HTR-8/SVneo (cell line): ENCODE measurements around the gene GRK3.

Source experiments
- DNase-seq: peaks from one replicate; pipeline ENCODE4 v3.0.0; 2011; ENCODE audit warnings: low spot score, mixed read lengths; ENCODE audit not compliant: insufficient read length
- FAIRE-seq: peaks from 2 replicates; lab custom pipeline; 2011; peaks lifted over from hg19 to GRCh38; lab: Jason Lieb, UNC

Gene GRK3

DNA sequence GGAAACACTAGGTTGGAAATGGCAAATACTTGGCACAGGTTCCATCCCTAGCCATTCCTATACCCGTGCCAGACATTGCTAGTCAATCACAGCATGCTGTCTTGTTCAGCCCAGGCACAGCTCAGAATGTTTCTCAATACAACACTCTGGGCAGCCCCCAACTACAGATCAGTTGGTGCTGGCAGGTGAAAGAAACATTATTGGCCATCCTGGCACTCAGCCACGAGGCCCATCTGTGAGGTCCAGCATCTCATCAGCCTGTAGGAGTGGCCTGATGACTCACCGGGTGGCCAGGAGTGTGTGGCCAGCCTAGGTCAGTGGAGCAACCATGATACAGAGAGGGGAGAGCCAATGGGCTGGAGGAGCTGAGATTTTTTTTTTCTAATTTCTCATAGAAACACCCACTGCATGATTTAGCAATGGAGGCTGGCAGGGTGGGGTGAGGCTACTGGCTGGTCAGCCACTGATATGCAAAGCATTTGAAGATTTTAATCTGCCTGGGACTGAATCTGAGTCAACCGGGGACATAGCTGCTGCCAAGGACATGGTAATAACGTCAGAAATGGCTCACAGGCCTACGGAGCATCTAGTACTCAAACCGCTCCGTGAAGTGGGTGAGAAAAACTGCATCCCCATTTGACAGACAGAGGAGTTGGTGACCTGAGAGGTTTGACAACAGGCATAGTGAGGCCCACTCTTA is 182.9 kb downstream of the GRK3 start:
- FAIRE-seq (peak; percentile 66), DNase-seq (peak; percentile 85)

DNA sequence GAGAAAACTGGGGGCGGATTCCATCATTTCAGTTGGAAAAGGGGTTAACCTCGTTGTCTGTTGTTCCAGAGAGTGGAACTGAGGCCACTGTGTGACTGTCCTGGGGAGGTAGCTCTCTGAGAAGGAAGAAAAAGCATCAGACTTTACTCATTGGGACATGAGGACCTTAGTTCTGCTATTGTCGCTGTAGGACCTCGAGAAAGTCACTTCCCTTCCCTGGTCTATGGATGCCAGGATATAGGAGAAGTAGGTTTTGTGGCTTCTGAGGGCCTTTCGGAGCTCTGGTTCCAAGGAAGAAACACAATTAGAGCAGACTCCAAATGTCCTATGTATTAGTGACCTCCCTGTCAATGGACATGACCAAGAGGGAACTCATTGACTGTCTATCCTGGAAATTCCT is 183.7 kb downstream of the GRK3 start:
- no peak for DNase-seq

DNA sequence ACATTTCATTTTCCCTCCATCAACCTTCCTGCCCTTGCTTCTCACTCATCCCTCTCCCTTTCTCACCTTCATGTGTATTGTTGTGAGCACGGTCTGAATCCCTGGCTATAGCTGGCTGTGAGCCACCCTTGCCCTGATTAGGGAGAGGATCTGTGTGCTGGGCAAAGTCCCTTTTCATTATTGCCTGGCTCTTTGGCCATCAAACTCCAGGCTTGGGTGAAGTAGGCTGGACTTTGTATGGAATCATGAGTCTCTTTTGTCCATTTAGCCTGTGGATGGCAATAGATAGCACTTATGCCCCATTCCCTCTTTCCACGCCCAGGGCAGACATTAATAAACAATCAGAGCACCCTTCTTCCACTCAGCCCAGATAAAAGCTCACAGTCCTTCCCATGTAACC is 184.2 kb downstream of the GRK3 start:
- no peak for DNase-seq
- no peak for FAIRE-seq

More for the DNA sequence above, 183.7 kb downstream of the GRK3 start:
- FAIRE-seq, result no peak

DNA sequence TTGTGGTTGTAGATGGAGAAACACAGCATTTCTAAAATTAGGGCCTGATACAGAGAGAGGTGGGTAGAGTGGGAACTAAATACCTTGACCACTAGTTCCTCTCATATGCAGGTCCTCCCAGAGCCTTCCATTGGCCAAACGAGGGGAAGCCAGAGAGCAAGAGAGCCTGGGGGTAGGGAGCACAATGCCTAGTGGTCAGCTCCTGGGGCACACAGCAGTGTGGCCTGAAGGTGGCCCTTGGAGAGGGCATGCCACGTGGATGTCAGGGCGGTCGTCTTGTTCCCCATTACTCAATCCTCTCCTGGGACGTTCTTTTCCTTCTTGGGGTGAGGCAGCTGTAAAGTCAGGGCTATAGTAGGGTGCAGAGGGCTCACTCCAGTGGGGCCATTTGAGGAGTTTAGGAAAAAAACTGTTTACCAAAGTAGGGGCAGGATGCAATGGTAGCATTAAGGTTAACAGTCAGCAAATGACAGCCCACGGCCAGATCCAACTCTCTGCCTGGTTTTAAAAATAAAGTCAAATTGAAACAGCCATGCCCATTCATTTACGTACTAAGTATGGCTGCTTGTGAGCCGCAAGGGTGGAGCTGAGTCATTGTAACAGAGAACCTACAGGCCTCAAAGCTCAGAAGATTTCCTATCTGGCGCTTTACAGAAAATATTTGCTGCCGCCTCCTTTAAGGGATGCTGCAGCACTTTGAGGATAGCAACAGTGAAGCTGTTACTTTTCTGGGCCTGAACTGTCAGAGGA is 185.1 kb downstream of the GRK3 start:
- no peak for FAIRE-seq
- no peak for DNase-seq

DNA sequence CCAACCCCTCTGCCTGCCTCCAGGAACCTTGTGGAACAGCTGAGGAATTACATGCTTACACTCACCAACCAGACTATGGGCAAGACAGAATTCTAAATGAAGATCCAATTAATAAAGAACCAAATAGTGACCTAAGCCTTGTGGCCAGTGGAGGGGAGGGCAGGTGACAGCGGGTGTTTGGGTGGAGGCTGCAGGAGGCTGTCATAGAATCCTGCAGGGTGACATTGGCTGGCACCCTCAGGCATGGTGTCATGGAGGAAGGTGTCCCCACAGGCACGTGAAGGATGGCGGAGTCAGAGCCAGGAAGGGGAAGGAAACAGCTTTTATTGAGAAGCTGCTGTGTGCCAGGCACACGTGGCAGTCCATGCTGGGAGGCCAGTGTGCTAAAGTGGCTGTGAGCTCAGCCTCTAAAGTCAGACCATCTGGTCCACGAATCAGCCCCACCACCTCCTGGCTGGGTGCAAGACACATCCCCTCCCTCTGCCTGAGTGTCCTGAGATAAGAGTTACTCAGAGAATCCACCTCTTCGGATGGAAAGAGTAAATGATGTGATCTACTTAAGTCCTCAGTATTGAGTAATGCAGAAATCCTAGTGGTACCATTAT is 186.2 kb downstream of the GRK3 start:
- DNase-seq (no peak), FAIRE-seq (no peak)

DNA sequence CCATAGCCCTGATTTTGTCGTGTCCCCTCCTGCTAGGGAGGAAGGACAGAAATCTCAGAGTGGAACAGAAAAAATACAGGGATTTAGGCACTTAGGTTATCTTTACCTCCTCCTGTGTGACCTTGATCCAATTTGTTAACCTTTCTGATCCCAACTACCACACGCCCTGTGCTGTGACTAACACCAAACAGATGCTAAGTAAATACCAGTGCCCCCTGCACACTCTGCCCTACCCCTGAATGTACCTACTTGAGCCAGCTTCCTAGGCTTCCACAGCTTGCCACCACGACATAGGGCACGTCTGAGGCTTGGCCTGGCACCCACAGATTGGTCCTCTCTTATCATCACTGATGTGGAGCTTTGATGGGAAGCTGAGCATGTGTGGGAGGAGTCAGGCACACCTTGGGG is 186.7 kb downstream of the GRK3 start:
- DNase-seq, result no peak
- FAIRE-seq, result no peak

DNA sequence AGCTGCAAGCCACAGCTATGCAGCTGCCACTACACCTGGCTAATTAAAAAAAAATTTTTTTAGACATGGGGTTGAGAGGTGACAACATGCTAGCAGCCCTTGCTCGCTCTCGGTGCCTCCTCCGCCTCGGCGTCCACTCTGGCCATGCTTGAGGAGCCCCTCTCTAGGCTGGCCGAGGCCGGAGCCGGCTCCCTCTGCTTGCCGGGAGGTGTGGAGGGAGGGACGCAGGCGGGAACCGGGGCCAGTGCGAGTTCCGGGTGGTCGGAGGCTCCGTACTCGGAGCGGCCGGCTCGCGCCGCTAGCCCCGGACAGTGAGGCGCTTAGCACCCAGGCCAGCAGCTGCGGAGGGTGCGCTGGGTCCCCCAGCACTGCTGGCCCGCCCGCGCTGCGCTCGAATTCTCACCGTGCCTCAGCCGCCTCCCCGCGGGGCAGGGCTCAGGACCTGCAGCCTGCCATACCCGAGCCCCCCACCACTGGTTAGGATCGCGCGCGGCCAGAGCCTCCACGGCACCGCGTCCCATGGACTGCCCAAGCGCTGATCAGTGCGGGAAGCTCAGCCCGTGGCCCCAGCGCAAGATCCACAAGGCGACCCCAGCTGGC is 188.2 kb downstream of the GRK3 start:
- no peak for FAIRE-seq
- DNase-seq, result no peak

DNA sequence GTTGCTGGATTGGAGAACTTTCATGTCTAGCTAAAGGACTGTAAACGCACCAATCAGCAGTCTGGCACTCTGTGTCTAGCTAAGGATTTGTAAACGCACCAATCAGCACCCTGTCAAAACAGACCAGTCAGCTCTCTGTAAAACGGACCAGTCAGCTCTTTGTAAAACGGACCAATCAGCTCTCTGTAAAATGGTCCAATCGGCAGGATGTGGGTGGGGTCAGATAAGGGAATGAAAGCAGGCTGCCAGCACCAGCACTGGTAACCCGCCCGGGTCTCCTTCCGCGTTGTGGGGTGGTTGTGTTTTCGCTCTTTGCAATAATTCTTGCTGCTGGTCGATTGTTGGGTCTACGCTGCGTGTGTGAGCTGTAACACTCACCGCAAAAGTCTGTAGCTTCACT is 188.8 kb downstream of the GRK3 start:
- FAIRE-seq (no peak), DNase-seq (no peak)

DNA sequence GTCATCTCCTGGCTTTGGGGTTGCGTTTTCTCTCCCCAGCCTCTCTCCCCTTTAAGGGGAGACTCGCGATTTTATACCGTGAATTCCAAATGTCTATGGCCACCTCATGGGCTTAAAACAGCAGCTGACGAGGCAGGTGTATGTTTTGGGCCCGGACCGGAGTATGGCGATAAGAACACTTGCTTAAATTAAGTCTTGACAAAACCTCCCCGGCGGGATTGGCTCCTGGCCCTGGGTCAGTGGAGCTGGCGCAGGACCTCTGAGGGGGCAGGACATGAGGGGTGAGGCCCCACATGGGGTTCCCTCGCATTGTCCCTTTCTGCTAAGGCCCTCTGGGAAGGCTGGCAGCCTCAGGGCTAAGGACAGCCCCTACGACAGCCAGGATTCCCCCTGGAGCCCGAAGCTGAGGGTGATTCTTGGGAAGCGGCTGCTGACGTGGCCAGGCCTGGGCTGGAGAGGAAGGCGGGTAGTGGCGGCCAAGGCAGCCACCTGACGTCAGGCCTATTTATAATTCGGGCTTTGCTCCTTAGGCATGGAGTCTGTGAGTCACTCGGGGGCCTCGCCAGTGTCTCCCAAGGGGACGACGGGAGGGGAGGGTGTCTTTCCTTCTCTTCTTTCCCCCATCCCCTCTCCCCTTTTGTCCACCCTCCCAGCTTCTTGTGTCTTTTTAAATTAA is 190.2 kb downstream of the GRK3 start:
- DNase-seq (peak; percentile 5), FAIRE-seq (no peak)

DNA sequence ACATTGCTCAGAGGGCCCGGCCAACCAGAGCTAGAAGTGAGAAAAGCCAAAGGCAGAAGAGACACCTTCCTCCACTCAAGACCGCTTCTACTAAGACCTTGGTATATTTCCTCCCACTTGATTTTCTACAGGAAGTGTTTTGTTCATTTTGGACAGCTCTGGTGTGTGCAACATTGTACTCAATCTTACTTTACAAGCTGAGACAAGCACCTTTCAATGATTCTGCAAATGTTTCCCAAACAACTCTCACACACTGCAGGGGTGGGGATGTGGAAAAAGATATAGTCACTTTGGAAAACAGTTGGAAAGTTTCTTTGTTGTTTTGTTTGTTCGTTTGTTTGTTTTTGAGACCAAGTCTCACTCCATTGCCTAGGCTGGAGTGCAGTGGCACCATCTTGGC is 193.2 kb downstream of the GRK3 start:
- DNase-seq (no peak), FAIRE-seq (no peak)

DNA sequence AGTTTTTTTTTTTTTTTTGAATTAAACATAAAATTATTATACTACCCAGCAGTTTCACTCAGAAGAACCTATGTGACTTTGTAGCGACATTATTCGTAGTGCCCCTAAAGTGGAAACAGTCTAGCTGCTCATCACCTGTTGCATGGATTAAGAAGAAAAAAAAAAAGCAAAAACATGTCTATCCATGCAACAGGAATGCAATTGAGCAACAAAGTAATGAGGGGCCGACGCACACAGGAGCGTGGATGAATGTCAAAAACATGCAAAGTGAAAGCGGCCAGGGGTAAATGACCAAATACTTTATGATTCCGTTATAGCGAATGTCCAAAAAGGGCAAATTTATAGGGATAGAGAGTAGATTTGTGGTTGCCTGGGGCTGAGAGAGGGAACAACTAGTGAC is 193.8 kb downstream of the GRK3 start:
- no peak for DNase-seq
- FAIRE-seq, result no peak

DNA sequence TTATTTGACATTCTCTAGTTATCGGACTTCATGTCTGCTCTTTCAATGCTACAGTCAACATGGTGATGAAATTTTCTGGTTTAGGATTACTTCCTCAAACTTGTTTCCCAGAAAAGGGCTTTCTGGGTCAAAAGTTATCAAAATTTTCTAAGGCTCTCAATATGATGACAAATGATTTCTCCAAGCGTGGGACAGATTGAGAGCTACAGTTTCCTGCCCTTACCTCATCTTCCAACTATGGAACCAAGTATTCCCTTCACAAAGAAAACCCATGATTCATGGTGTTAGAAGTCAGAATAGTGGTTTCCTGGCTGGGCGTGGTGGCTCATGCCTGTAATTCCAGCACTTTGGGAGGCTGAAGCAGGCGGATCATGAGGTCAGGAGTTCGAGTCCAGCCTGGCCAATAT is 195.4 kb downstream of the GRK3 start:
- FAIRE-seq (no peak), DNase-seq (peak; percentile 71)

DNA sequence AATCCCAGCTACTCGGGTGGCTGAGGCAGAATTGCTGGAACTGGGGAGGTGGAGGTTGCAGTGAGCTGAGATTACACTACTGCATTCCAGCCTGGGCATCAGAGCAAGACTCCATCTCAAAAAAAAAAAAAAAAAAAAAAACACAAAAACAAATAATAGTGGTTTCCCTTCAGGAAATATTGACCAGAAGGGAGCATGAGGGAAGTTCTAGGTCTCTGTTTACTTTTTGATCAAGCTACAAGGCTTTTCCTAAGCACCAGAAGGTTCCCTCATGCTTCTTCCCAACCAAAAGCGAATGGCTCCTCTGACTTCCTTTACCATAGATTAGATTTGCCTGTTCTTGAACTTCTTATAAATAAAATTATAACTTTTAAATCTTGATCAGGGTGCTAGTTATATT is 195.8 kb downstream of the GRK3 start:
- FAIRE-seq, result no peak
- no peak for DNase-seq

DNA sequence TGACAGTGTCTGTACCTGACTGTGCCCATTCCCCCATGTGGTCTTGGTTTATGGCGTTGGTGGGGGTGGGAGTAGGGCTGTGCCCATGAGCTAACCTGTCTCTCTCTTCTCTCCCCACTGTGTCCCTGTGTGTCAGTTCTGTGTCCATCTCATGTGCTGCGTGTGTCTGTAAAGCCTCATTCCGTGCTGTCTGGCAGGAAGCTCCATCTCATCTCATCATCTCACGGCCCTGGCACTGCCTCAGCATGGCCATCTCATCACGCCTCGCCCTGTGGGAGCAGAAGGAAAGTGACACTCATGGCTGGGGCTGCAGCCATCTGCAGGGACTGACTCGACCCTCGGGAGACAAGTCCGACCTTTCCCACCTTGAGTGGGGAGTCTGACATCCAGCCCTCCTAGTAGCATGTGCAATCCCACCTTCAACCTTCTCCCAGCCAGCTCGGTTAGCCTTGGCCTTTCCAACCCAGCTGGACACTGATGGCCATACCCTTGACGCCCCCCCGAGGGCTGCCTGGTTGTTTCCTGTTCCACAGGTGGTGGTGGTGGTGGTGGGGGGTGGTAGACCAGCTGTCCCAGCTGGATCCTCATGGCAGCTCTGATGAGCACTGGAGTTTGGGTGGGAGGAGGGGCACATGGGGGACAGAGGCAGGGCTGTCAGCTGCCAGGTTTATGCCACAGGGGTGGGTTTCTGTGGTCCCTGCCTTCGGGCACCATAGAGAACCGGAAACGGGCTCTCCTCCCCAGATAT is 196.5 kb downstream of the GRK3 start:
- DNase-seq (no peak), FAIRE-seq (no peak)

DNA sequence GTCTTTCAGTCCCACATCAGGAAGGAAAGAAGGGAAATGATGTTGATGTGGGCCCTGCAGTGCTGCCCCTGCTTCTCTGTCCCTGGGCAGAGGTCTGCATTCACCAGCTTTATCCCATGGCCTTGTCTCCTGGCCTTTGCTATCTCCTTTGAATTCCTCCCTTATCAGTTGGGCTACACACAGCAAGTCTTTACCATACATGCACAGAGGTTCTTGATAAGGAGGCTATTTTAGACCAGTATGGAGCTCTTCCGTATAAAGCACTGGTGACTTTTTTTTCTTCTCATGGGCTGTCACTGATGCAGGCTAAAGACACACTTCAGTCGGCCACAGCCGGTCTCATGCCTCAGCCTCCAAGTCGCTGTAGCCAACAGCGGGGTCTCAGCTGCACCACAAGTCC is 197.7 kb downstream of the GRK3 start:
- no peak for DNase-seq
- FAIRE-seq, result no peak

DNA sequence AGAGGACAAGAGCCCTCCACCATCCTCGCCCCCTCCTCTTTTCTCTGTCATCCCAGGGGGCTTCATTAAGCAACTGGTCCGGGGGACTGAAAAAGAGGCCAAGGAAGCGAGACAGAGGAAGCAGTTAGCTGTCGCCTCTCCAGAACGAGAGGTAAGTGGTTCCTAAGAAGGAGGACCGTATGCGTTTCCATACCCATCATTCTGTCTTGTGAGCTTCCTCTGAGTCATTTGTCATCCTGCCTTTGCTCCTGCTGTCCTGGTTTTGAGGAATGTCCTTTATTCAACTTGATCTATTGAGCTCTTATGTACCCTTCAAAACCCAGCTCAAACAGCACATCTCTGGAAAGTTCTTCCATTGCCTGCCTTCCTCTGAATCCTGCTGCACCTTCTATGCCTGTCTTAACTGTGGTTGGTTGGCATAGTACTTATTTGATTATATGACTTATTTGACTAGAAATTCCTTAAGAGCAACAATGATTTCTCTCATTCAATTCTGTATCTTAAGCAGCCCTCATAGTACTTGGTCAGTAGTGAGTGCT is 198.8 kb downstream of the GRK3 start:
- FAIRE-seq, result no peak
- DNase-seq, result no peak

DNA sequence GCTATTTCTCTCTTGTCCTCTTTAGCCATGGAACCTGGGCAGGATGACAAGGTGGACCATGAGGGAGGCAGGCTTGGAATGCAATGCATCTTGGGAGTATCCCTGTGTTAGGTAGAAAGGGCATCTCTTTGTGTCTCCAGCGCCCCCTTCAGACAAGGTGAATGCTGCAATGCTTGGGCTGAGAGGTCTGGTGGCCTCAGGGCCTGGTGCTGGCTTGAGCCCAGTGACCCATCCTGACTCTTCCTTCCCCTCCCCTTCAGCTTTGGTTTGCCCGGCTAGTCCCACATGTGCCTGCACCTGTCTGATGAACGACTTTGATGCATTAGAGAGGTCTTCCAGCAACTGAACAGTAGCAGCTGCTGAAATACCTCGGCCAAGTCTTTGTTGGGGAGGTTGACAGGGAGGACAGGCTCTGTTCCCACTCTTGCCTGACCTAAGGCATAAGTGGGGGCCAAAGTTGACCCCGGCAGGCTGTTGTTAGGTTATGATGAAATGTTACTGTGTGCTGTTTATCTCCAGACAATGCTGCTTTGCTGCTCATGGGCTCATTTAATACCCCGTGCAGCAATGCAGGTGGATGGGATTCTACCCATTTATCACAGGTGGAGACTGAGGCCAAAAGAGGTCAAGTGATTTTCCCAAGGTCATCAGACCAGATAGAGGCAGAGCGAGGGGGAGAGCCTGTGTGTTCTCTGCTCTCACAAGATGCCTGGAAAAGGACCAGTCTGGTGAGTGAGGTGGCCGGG is 200.0 kb downstream of the GRK3 start:
- FAIRE-seq, result no peak
- DNase-seq, result no peak

DNA sequence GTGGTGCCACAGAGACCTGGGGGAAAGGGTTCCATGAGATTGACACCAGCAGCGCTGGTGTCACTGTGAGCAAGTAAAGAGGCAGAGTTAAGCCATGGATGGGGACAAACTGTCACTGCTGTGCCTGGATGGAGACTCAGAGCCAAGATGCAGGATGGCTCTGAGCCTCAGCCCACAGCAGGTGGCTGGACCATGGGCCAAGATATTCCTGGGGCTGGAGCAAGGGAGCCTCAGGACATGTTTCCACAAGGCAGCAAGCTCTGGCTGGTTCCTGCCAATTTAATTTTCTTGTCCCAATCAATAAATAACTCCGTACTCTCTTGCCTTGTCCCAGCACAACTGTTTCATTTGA is 200.5 kb downstream of the GRK3 start:
- FAIRE-seq (no peak), DNase-seq (no peak)

DNA sequence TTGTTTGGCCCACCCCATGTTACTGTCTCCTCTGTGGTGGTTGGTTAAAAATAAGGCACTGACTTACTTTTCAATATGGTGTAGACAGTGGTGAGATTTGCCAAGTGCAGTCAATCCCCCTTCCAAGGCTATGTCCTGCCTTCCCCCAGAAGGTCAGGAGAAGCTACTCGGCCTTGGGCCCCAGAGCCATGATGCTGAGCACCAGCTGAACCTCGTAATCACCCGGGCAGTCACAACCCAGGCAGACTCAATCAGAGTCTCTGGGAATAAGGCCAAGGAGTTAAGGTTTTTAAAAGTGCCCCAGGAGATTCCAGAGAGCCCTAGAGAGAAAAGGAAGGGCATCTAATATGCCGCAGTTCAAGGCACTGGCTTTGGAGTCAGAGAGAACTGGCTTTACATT is 201.3 kb downstream of the GRK3 start:
- DNase-seq (no peak), FAIRE-seq (no peak)
